SW480 (cell line): ENCODE data around the gene SLC7A4.
"Not testable (repeated sequence)": the region's sequence is repeated elsewhere in the genome, so short reads cannot be mapped to it uniquely, and the experiment has no call there.

Experiments
- DNase-seq: peaks from one replicate; pipeline ENCODE4 v3.0.0-alpha.2; 2016; ENCODE audit warnings: low spot score

The SLC7A4 gene

DNA sequence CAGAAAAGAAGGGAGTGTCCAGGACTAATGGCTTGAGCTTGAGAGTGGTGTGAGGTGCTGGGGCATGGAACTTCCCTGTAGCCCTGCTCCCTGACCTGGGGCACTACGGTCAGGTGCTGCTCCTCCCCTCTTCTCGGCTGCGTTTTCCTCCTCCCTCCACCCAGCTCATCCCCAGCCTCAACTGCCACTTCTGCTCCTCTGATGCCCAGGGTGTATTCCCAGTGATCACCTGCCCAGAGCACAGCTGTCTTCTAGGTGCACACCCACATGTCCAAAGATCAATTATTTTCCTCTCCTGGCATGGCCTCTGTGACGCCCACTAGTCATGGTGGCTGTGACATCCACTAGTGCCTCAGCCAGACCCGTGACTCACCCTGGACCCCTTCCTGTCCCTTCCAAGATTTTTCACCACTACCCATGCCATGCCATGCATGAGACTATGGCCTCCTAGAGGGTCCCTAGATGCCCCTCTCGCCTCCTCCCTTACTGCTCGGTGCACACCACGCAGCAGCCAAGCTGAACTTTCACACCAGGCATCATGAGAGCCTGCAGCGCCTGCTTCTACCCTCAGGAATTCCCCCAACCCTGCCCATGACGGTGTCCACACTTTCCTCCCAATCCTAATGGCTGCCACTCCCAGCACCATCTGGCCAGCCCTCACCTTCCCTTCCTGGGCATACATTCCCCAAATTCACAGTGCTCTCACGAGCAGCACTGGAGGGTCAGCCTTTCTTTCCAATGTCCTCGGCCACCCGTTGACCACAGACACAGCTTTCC, 15.5 kb downstream of the SLC7A4 start:
- DNase-seq = no peak

DNA sequence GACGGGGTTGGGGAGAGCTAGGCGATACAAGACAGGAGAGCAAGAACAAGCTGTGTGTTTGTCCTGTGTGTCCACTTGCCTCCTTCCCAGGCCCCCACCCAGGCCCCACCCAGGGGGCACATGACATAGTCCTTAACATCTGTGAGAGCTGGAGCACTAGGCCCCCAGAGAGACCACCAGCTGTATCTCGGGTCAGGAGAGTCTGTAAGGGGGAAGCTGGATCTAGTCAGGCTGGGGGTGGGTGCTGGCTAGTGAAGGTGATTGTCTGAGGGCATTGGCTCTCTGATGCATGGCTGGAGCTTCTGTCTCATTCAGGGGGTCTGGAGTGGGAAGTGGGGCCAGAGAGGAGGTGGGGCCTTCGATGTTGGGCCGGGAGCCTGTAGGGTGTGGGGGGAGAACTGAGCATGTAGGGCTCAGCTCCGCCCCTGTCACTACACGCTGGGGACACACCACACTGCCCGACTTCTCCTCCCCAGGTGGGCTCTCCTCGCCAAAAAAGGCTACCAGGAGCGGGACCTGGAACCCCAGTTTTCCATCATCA, 16.8 kb downstream of the SLC7A4 start:
- no peak for DNase-seq

DNA sequence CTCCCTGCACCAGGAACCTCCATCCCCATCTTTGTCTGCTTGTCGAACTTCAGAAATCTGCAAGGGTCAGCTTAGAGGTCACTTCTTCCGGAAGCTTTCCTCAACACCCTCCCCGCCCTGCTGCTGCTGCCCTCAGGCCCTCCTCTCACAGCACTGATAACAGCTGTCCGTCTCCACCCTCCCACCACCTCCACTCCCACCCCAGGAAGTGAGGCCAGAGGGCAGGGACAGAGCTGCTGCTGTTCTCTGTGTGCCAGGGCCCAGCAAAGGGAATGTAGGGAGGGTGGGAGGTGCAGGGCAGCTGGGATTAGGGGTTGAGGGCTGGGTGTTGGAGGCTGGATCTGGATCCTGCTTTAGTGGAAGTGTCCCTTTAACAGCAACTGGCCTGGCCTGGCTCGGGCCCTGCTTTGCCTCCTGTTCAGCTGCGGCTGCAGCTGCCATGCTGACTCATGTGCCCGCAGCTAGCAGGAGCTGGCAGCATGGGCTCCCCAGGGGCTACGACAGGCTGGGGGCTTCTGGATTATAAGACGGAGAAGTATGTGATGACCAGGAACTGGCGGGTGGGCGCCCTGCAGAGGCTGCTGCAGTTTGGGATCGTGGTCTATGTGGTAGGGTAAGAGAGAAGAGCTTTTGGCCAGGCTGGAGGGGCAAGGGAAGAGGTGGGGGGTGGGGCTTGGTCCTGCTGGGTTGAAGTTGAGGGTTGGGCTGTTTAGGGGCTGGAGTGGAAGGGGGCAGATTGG, 17.5 kb downstream of the SLC7A4 start, which contains the start of gene P2RX6:
TSS of gene P2RX6 (plus strand) at position 440 of the 740 bp plus-strand sequence. CDS start at position 450, 10 bp downstream.
- DNase-seq = no peak

DNA sequence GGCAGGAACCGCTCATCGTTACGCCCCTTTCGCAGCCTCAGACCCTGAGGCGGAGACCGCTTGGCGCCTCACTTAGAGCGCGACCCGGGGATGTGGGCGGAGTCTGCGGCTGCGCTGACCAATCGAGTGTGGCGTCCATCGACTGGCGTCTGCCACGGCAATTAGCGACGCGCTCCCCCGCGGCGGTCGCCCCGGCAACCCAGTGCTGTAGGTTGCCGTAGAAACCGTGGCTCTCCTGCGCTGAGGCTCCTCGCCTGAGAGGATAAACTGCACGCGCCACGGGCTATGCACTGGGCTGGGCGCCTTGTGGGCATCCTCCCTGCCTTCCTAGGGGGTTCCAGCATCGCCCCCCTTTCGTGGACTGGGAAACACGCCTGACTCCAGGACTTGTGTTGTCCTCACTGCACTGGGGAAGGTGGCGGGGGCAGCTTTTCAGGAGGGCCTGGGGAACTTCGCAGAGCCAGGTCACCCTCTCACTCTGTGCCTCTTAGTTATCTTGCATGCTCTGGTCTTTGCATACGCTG, 18.1 kb downstream of the SLC7A4 start:
- DNase-seq = peak; percentile 70

DNA sequence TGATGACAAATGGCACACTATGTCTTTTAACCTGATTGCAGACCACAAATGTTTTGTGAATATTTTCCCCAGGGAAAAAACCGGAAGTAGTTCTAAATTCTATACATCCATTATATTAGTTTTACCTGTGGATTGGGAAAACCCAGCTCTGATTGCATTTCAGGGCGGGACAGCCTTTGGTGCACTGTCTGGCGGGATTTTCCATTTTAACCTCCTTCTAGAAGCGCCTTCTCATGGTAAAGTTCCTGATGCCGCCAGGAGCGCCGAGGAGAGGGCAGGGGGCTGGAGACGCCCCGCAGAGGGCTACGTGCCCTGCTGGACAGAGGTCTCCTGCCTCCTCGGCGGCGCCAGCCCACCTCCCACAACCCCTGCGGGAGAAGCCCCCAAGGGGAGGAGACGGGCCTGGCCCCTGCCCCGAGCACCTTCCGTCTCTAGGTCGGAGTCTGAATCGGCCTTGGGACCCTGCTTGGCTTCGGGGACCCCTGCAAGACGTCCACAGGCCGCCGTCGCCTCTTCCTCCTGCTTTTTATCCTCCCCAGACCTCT, 18.6 kb downstream of the SLC7A4 start:
- DNase-seq = no peak

DNA sequence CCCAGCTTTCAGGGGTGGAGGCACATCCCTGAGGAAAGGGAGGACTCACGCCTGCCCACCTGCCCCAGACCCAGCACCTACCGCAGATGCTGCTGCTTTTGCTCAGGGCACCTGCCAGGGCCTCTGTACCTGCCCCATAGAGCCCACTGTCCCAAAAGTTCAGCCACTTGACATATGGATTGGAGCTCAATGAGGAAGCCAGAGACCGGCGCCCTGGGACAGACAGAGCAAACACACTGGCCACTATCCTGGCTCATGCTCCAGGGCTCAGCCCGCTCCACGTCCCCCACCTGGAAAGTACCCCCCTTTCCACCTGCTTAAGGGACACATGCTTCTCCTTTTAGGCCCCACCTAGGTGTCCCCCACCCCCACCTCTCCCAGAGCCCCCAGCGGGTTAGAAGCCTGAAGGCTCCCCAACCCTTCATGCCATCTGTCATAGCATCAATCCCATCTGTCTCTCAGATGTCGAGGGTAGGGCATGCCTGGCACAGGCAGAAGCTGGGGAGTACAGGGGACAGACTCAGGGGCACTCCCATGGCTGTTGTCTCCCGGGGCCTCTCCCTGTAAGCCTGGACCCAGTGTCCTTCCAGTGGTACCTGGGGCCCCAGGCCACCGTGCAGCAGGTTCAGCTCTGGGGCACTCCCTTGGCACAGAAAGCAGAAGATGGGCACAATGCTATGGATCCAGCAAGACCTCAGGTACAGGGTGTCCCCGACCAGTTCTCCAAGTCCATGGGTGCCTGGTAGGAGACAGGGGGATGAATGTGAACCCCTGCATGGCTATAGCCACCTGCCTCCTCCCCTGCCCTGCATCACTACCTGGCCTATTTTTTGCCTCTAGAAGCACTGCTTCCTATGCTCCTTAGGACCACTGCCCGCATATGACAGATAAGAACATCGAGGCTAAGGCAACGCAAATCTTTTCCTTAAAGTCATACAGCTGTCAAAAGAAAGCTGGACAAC, 19.6 kb downstream of the SLC7A4 start:
- DNase-seq = no peak

DNA sequence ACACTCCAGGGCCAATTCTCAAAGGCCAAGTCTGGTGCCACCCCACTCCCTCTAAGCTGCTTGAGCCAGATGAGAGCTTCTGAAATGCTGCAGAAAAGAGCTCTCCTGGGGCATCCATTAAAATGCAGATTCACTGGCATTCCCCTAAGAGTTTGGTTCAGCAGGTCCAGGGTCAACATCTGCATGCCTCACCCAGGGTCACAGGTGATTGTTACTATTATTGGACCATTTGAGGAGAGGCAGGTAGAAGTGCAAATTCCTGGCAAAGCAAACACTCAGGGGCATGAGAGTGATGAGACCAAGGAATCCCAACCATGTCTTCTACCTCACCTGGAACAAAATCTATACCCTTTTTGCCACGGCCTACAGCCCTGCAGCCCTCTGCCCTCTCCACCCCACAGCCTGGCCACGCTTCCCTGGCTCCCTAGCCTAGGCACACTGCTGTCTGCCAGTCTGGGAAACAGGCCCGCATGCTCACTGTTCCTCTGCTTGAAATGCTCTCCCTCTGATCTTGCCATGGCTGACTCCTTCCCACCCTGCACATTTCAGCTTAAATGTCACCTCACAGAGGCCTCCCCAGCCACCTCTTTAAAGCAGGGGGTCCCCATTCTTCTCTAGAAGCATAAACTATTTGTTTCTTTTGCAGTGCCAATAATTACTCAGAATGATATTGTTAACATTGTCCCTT, 21.8 kb downstream of the SLC7A4 start:
- no peak for DNase-seq

DNA sequence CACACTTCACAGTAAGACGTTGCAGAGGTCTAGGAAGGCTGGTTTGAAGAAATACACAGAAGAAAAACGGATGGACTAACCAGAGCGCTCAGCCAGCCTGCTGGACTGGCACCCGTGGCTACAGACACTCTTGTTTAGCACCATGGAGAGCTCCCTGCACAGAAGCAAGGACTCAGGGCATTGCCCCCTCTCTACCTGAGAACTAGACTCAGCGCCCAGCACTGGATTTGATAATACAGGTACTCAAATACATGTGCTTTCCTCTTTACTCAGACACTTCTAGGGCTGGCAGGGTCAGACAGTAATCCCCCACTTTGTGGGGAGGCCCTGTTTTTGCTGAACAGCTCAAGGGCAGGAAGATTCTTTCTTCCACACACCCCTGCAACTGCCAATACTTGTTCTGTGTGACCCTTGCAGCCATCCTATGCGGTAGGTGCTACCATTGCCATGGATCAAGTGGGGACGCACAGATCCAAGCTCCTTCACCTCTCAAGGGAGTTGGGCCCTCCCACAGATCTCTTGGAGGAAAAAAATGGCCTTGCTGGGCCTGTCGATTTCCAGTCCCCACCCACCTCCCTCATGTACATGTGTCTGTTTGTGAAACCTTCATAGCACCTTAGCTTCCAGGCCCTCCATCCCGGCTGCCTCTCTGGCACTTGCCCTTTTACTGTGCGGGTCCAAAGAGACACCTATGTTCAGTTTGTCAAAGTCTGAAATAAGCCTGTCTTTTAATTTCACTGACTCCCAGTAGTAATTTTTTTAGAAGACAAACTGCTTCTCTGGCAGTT, 22.5 kb downstream of the SLC7A4 start:
- DNase-seq = no peak

DNA sequence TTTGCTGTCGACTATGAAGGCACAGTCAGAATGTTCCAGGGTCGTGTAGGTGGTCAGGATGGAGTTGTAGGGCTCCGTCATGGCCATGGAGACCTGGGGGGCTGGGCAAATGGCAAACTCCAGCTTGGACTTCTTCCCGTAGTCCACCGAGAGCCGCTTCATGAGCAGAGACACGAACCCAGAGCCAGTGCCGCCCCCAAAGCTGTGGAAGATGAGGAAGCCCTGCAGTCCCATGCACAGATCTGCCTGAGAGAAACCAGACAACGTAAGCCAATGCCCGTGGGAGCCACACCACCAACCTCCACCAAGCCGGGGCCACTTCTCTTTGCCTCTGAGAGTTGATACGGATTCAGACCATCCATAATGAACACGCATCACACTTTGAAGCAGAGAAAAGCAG, 23.2 kb downstream of the SLC7A4 start:
- DNase-seq = not testable (repeated sequence)

DNA sequence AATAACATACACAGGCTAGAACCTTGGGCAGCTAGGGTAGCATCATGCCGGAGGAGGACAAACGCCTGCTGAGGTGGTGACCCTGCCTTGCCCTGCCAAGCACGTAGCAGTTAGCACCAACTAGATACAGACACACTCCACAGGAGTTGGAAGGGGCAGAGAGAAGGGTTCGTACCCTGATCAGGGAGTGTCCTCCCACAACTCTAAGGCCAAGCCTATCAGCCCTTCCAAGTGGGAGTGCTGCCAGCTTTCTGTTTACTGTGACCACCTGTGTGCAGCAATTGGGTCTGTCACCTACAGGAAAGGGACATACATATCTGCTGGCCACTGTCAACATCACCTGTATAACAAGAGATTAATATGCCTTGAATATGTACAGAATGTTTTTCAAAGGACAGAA, 28.6 kb downstream of the SLC7A4 start:
- no peak for DNase-seq

DNA sequence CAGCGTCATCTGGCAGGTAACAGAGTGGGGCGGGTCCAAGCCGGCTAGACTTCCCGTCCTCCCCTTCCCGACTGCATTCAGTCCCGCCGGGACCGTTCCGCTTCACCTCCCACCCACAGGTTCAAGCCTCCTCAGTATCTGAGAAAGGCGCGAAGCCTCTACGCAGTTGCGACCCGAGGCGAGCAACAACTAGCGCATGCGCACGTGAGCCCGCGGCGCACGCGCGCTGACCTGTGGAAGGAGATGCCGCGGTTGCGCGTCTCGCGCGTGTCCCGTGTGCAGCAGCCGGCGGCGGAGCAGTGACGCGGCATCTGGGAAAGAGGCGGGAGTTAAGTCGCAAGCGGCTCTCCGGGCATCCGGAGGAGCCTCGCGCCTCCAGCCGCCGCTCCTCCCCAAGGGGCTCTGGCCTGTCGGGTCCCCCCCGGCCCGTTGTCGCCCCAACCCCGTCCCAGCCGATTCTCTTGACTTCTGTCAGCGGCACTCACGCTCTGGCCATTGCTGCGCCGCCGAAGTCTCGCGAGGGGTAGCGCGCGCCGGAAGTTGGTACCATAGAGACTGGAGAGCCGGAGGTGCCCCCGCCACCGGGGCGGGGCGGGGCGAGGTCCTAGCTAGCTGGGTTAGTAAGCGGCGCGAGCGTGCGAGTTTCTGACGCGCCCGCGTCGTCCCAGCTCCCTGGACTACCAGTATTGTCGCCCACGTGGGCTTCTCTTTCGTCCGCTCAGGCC, 30.6 kb downstream of the SLC7A4 start, which contains the start of gene THAP7:
TSS of gene THAP7 (minus strand) at position 518 of the 725 bp plus-strand sequence. CDS start at position 311, 207 bp downstream.
- peak; percentile 93 for DNase-seq

DNA sequence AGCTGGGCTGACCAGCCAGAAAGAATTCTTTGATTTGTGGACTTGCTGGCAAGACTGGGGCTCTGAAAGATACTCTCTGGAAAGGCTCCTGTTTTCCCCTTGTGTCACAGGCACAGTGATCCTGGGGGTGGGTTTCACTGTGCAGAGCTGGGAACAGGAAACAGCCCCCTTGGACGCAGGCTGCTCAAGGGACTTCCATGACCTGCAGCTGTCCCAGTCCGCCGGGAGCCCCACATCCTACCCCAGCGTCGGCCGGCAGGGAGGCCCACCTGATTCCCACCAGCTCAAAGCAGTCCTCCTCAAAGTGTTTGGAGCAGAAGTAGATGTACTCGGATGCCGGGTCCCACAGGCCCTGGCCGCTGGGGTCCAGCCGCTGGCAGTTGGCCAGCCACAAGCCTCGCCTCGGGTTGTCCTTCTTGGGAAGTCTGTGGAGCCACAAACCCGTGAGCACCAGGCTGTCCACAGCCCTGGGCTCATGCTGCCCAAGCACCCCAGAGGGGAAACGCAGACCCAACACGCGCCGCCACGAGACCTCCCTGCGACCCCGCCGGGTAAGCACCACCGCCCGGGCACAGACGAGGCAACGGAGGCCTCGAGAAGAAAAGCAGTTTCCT, 31.3 kb downstream of the SLC7A4 start:
- no peak for DNase-seq

DNA sequence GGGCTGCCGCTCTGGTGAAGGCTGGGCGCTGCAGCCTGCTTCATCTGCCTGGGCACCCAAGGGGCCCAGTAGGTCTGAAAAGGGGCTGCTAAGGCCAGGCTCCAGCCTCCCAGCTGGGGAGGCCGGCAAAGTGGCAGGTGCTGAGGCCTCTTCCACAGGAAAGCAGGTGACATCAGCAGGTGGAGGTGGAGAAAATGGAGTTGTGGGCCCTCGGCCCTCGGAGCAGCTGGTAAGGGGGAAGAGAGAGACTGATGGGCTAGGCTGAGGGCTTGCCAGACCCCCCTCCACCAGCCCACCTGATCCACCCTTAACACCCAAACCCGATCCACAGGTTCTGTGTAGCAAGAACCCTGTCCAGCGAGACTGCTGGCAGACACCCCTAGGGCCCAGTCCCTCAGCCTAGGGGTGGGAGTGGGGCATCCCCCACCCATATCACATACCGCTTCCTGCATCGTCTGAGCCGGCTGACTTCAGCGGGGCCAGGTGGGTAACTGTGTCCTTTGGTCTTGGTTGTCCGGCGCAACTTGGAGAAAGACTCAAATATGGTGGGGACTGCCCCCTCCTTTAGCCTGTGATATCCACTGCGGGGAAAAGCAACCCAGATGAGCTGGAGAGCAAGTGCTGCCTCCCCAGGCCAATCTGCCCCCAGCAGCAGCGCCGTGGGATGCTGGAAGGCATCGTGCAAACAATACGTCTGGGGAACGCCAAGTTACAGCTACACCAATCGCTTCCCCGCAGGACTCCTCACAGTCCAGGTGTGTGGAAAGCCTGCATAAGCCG, 32.0 kb downstream of the SLC7A4 start:
- no peak for DNase-seq

DNA sequence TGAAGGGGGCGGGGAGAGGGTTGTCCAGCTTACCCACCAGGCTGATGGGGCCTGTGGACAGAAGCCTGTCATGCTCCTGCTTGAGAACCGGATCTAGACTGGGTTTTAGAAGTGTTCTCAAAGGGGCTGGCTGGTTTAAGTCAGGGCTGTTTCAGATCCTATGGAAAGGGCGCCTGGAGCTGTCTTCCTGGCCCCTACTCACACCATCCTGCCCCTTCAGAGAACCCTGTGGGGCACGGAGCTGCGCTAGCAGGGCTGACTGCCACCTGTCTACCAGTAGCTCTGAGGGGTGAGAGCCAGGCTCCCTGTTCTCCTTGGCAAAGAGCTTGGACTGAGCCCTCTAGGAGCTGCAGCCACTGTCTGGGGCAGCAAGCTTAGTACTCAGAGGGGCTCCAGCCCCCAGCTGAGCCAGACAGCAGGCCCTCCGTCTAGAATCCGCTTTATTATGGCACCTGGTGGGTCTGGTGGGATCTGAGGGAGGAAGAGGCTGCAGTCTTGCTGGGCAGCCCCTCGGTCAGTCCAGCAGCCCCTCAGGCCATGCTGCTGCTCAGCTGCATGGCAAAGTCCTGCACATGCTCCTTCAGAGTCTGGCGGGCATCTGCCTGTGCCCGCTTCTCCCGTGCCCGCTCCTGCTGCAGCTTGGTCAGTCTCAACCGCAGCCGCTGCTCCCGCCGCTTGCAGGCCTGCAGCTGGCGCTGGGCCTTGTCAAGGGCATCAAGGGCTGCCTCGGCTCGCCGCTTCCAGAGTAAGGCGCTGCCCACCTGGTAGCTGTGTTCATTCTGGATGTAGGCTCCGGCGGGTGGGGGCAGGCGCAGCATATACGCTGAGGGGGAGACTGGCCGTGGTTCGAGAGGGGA, 32.8 kb downstream of the SLC7A4 start:
- no peak for DNase-seq

DNA sequence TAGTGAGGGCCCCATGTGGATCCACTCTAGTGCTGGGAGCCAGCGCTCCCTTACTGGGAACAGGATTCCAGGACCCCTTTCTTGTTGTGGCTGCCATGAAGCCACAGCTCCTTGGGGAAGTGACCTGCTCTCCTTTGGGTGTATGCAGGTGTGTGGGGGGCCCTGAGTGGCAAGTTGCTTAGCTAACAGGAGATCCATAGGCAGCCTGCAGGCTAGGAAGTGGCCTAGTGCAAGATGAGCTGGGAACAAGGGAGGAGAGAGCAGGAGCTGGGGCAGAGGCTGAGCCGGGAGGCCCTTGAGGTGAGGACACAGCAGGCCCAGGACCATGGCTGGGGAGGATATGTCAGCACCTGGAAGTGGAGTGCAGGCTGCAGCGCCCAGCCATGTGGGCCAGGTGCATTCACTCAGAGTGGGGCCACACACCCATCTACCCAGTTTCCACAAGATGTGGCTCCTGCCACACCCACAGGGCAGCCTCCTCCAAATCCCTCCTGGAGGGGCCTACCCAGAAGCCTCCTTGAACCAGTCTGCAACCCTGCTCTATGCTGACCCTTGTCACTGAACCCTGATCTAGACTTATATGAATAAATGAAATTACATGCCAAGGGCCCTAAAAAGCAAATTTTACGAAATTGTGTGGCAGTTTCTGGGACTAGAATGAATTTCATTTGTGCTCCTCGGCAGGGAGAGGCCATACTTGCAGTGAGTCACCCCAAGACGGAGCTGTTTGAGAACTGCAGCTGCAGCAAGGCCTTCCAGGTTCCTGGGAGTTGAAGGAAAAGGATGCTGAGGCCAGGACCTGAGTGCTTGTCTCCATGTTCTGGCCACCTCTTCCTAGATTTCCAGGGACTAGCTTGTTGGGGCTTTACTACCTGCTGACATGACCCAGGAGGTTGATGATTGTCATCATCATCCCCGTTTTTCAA, 33.7 kb downstream of the SLC7A4 start:
- no peak for DNase-seq
